ENCODE measurements around the gene KCNQ5. TPM values are rescaled to one million over a fixed set of nuclear protein-coding genes. Genes with fewer than 3 reads are reported as not detected.

KCNQ5 gene
- total and polyA plus RNA-seq, 11 donors: 0.06 to 0.18 TPM; not detected in 9

GRCh38 chr6:72950114-72950860 is 328.4 kb downstream of the KCNQ5 start:
- intact Hi-C loops (cut with DNase I): no loop called here
- ATAC-seq (no peak), DNase-seq (no peak)
- TF ChIP-seq POLR2A (IDR thresholded peaks at IDR 0.05): no peak
- 81 to 89% (median 88%) methylated on average over 6 of the region's 6 CpGs for WGBS, 4 donors
- Histone ChIP-seq H3K27ac (no peak overlapping the region), H3K4me3 (no peak overlapping the region), H3K4me1 (no peaks in the 10 kb centered on the region), H3K36me3 (no peaks in the 10 kb centered on the region), H3K27me3 (no peaks in the 10 kb centered on the region), H3K9me3 (no peaks in the 10 kb centered on the region)

- H3K9me3 ChIP-seq: no peaks in the 10 kb centered on the region
- no peaks in the 10 kb centered on the region for H3K36me3 ChIP-seq
- peaks cover 0 to 4% (median 0%) of the 10 kb centered on the region in 12 donors for H3K4me1 ChIP-seq
- no peak overlapping the region for H3K4me3 ChIP-seq
- no peak overlapping the region for H3K27ac ChIP-seq
- TF ChIP-seq POLR2A (IDR thresholded peaks at IDR 0.05) (no peak), CTCF (IDR thresholded peaks at IDR 0.05) (no peak)
- ATAC-seq: no peak
- no peak for DNase-seq
- H3K27me3 ChIP-seq: no peaks in the 10 kb centered on the region
- 61 to 70% (median 69%) methylated on average over 2 of the region's 2 CpGs for WGBS, 4 donors
- intact Hi-C loops (cut with DNase I): no loop called here
These were observed 331.2 kb downstream of the KCNQ5 start for GRCh38 chr6:72952808-72953630.

GRCh38 chr6:72953971-72954381 is 332.1 kb downstream of the KCNQ5 start:
- WGBS, 4 donors: 32 to 40% (median 38%) methylated on average over 3 of the region's 3 CpGs
- Histone ChIP-seq H3K27me3 (no peaks in the 10 kb centered on the region), H3K36me3 (no peaks in the 10 kb centered on the region), H3K9me3 (no peaks in the 10 kb centered on the region), H3K27ac (no peak overlapping the region), H3K4me3 (no peak overlapping the region), H3K4me1 (peaks cover 0 to 4% (median 0%) of the 10 kb centered on the region in 12 donors)
- TF ChIP-seq POLR2A (IDR thresholded peaks at IDR 0.05) (no peak), CTCF (IDR thresholded peaks at IDR 0.05) (no peak)
- intact Hi-C loops (cut with DNase I): no loop called here
- DNase-seq: no peak
- ATAC-seq: no peak

GRCh38 chr6:72954716-72955115 is 332.9 kb downstream of the KCNQ5 start:
- H3K27ac ChIP-seq: no peak overlapping the region
- no peaks in the 10 kb centered on the region for H3K36me3 ChIP-seq
- no peaks in the 10 kb centered on the region for H3K9me3 ChIP-seq
- no peak for TF ChIP-seq POLR2A (IDR thresholded peaks at IDR 0.05)
- no peak for TF ChIP-seq CTCF (IDR thresholded peaks at IDR 0.05)
- peaks cover 0 to 4% (median 0%) of the 10 kb centered on the region in 12 donors for H3K4me1 ChIP-seq
- ATAC-seq (no peak), DNase-seq (no peak)
- 37 to 57% (median 41%) methylated on average over 4 of the region's 4 CpGs for WGBS, 4 donors
- no peaks in the 10 kb centered on the region for H3K27me3 ChIP-seq
- intact Hi-C loops (cut with DNase I): no loop called here
- no peak overlapping the region for H3K4me3 ChIP-seq
